ENCODE results near the gene CLCN2.

DNA sequence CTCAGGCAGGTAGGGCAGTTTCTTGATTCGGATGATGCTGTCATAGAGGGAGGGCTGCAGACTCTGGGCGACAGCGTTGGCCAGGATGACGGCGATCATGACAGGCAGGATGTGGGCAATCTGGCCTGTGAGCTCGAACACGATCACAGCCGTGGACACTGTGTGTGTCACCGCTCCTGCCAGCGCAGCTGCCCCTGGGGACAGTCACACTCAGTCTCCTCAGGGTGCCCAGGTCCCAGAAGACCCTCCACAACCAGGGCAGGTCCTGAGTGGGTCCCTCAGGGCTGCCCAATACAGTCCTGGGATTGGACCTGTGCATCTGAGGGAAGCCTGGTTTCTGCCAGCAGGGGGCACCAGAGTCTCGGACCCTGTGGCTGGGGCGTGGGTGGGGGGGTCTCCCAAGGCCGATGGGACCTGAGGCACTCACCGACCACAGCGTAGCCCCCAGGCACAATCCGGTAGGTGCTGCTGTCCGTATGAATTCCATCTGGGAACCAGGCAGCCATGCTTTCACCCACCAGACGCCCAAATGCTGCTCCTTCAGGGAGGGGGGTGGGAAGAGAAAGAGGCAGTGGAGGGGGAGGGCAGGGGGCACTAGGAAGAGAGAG lies 7.2 kb downstream of the CLCN2 start:
- TF ChIP-seq EZH2 (IDR thresholded peaks at IDR 0.05; ENCODE audit: insufficient read depth, poor library complexity, severe bottlenecking) (no peak), EZH2phosphoT487 (IDR thresholded peaks at IDR 0.05; ENCODE audit: insufficient read depth, low read depth) (no peak)

Measured in GM23248 (cell line).